WI38 (cell line): ENCODE results near the gene PTK6.

Experiments
- H3K4me3 ChIP-seq: 2 replicates; pipeline ENCODE4 v1.5.1; 2011; ENCODE audit warnings: low read depth, mild to moderate bottlenecking, control low read depth, low read length
- CTCF ChIP-seq: IDR thresholded peaks from 2 replicates; pipeline ENCODE4 v1.5.1; 2012; ENCODE audit warnings: low read depth, mild to moderate bottlenecking, control low read depth, low read length

The PTK6 gene

GRCh38 chr20:63513207-63513606, 24.0 kb downstream of the PTK6 start:
- no peak for TF ChIP-seq CTCF
- H3K4me3 ChIP-seq: no peak overlapping the region

GRCh38 chr20:63509088-63509564, 28.1 kb downstream of the PTK6 start:
- TF ChIP-seq CTCF: no peak
- H3K4me3 ChIP-seq: no peak overlapping the region

- no peak overlapping the region for H3K4me3 ChIP-seq
- no peak for TF ChIP-seq CTCF
These were observed 29.0 kb downstream of the PTK6 start for GRCh38 chr20:63508072-63508768.

GRCh38 chr20:63507083-63507743, 30.0 kb downstream of the PTK6 start:
- no peak for TF ChIP-seq CTCF
- H3K4me3 ChIP-seq: no peak overlapping the region

- no peak for TF ChIP-seq CTCF
- H3K4me3 ChIP-seq: no peak overlapping the region
These were observed 31.5 kb downstream of the PTK6 start for GRCh38 chr20:63505723-63506122.

GRCh38 chr20:63505281-63505680, 31.9 kb downstream of the PTK6 start:
- H3K4me3 ChIP-seq: no peak overlapping the region
- TF ChIP-seq CTCF: no peak

- no peak for TF ChIP-seq CTCF
These were observed 32.5 kb downstream of the PTK6 start for GRCh38 chr20:63504642-63505041.

More at GRCh38 chr20:63504642-63505041, 32.5 kb downstream of the PTK6 start:
- H3K4me3 ChIP-seq: no peak overlapping the region
